Measurements from ENCODE around the gene COL13A1.

- TF ChIP-seq CTCF (IDR thresholded peaks at IDR 0.05; ENCODE audit: low read length) (no peak), EZH2 (IDR thresholded peaks at IDR 0.05; ENCODE audit: borderline replicate concordance, low read length) (no peak)
These were observed 83.0 kb downstream of the COL13A1 start for GRCh38 chr10:69884686-69885085.
